ENCODE data around the gene PPP2R2D. TPM values are rescaled to one million over a fixed set of nuclear protein-coding genes. Genes with fewer than 3 reads are reported as not detected.
A peak's percentile ranks its signal among the peaks of the same experiment; 100 is the strongest.

Gene PPP2R2D
- total RNA-seq, 5 donors from 2014 or later (not counting 1 experiment from before 2014, with no cell fraction given) = 37.3 to 45.0 (median 43.0) TPM

DNA sequence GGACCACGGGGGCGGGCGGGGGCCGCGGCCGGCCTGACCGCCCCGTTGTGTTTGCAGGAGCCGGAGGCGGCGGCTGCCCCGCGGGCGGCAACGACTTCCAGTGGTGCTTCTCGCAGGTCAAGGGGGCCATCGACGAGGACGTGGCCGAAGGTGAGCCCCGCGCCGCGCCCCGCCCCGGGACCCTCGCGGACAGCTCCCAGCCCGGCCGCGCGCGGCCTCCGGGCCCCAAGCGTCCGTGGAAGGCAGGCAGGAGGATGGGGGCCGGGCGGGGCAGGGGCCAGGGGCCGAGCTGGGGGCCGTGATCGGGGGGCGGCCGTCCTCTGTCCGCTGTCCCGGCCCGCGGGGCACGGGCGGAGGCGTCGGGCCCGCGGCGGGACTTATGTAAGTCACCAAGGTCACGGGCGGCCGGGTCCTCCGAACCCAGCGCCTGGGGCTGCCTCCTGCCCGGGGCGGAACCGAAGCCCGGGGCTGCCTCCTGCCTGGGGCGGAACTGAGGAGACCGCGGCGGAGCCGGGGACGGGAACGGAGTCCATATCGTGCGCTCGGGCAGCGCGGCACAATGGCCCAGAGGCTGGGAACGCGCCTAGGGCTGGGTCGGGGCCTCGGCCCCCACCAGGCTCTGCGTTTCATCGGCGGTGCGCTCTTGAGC, 497 bp downstream of the PPP2R2D start:
- Histone ChIP-seq H3K36me3 (ENCODE audit: control insufficient read depth in 2 of 2, extremely low read depth in 1 of 2, insufficient read depth in 1 of 2, low read length in 1 of 2) (peaks cover 2 to 8% of the 10 kb centered on the region in 2 donors), H3K27ac (ENCODE audit: low read length) (peak overlapping the region; percentile 76), H3K4me1 (ENCODE audit: control insufficient read depth in 1 of 2, extremely low read depth in 1 of 2, insufficient read depth in 2 of 2, low read length in 2 of 2) (peaks cover 41 to 66% of the 10 kb centered on the region in 2 experiments), H3K27me3 (replicated peaks in 1 of 2; ENCODE audit: control insufficient read depth in 2 of 2, extremely low read depth in 1 of 2, insufficient read depth in 2 of 2, low read length in 1 of 2) (peaks cover 0 to 11% of the 10 kb centered on the region in 2 experiments), H3K9me3 (no peaks in the 10 kb centered on the region), H3K4me3 (ENCODE audit: control insufficient read depth in 1 of 2, extremely low read depth in 1 of 2, low read length in 1 of 2) (peak overlapping the region; percentile 62 to 76)
- H3K4me3 Mint-ChIP-seq = peak overlapping the region; percentile 83 to 88 (median 86)
- CTCF ChIA-PET = interaction anchor here in 1 of 2 donors (1.1 kb wide), 1 partner anchor 16 kb away, joined by 4 read pairs; no protein-coding TSS in a partner anchor
- POLR2A ChIA-PET = interaction anchor here in 1 of 2 donors (0.6 kb wide), 1 partner anchor 766 kb away, joined by 3 read pairs; no protein-coding TSS in a partner anchor
- DNase-seq (peak in 33 of 35 experiments; percentile 10 to 64 (median 36)), ATAC-seq (replicated peaks in 1 of 4) (peak; percentile 2 to 24 (median 12))
- under 1% methylated on average over 78 of the region's 83 CpGs for WGBS (ENCODE audit: insufficient coverage)
- peak overlapping the region; percentile 89 to 92 for H3K27ac Mint-ChIP-seq
- peaks cover 3 to 6% of the 10 kb centered on the region in 2 donors for H3K27me3 Mint-ChIP-seq
- no peaks in the 10 kb centered on the region for H3K9me3 Mint-ChIP-seq
- H3K4me1 Mint-ChIP-seq = peaks cover 63 to 67% (median 66%) of the 10 kb centered on the region in 3 donors
- H3K36me3 Mint-ChIP-seq = peaks cover 7% of the 10 kb centered on the region

DNA sequence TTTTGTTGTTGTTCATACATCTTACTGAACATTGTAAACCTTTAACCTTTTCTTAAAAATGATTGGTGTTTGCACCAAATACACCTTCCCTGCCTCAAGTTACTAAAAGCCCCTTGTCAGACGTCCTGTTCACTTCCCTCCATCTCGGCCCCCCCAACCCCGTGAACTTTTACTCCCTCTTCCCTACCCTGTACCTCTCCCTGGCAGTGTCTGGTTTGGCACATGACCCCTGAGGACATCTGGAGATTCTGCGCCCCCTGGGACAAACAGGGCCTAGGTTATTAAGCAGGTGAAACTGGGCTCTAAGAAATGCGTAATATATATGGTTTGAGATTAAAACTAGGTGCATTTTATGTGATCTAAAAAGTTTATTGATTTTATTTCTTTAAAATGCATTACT, 1.4 kb downstream of the PPP2R2D start:
- DNase-seq = no peak
- H3K36me3 ChIP-seq (ENCODE audit: control insufficient read depth in 2 of 2, extremely low read depth in 1 of 2, insufficient read depth in 1 of 2, low read length in 1 of 2) = peaks cover 2 to 8% of the 10 kb centered on the region in 2 donors
- H3K36me3 Mint-ChIP-seq = peaks cover 9% of the 10 kb centered on the region
- ChIA-PET POLR2A (interaction anchor here in 1 of 2 donors (0.6 kb wide), 2 partner anchors 31 to 765 kb away, joined by 3 to 4 read pairs; no protein-coding TSS in a partner anchor), CTCF (no interaction called here)
- H3K27ac ChIP-seq (ENCODE audit: low read length) = peak overlapping the region; percentile 76
- 21% methylated on average over 3 of the region's 5 CpGs for WGBS (ENCODE audit: insufficient coverage)
- H3K4me1 Mint-ChIP-seq = peaks cover 62 to 65% (median 65%) of the 10 kb centered on the region in 3 donors
- ATAC-seq (replicated peaks in 1 of 4) = no peak
- H3K9me3 Mint-ChIP-seq = no peaks in the 10 kb centered on the region
- peaks cover 0 to 11% of the 10 kb centered on the region in 2 experiments for H3K27me3 ChIP-seq (replicated peaks in 1 of 2; ENCODE audit: control insufficient read depth in 2 of 2, extremely low read depth in 1 of 2, insufficient read depth in 2 of 2, low read length in 1 of 2)
- H3K4me3 ChIP-seq (ENCODE audit: control insufficient read depth in 1 of 2, extremely low read depth in 1 of 2, low read length in 1 of 2) = peak overlapping the region; percentile 62 to 76
- H3K27me3 Mint-ChIP-seq = peaks cover 3 to 6% of the 10 kb centered on the region in 2 donors
- H3K27ac Mint-ChIP-seq = peak overlapping the region; percentile 89 to 92
- H3K4me3 Mint-ChIP-seq = peak overlapping the region; percentile 83 to 88 (median 86)
- H3K4me1 ChIP-seq (ENCODE audit: control insufficient read depth in 1 of 2, extremely low read depth in 1 of 2, insufficient read depth in 2 of 2, low read length in 2 of 2) = peaks cover 47 to 64% of the 10 kb centered on the region in 2 experiments
- H3K9me3 ChIP-seq = no peaks in the 10 kb centered on the region

- H3K27ac ChIP-seq (ENCODE audit: low read length) = no peak overlapping the region
- H3K36me3 Mint-ChIP-seq = peaks cover 9% of the 10 kb centered on the region
- 87% methylated on average over 3 of the region's 9 CpGs for WGBS (ENCODE audit: insufficient coverage)
- no peak for ATAC-seq (replicated peaks in 1 of 4)
- H3K36me3 ChIP-seq (ENCODE audit: control insufficient read depth in 2 of 2, extremely low read depth in 1 of 2, insufficient read depth in 1 of 2, low read length in 1 of 2) = peaks cover 2 to 8% of the 10 kb centered on the region in 2 donors
- POLR2A ChIA-PET = interaction anchor here in 1 of 2 donors (0.9 kb wide), 1 partner anchor 293 kb away, joined by 3 read pairs; no protein-coding TSS in a partner anchor
- CTCF ChIA-PET = no interaction called here
- H3K4me1 ChIP-seq (ENCODE audit: control insufficient read depth in 1 of 2, extremely low read depth in 1 of 2, insufficient read depth in 2 of 2, low read length in 2 of 2) = peaks cover 50 to 64% of the 10 kb centered on the region in 2 experiments
- H3K4me3 Mint-ChIP-seq = peak overlapping the region; percentile 83 to 88 (median 86)
- H3K27me3 Mint-ChIP-seq = peaks cover 3 to 6% of the 10 kb centered on the region in 2 donors
- H3K4me3 ChIP-seq (ENCODE audit: control insufficient read depth in 1 of 2, extremely low read depth in 1 of 2, low read length in 1 of 2) = peak overlapping the region in 1 of 2 donors; percentile 76
- peak overlapping the region; percentile 89 to 92 for H3K27ac Mint-ChIP-seq
- H3K9me3 Mint-ChIP-seq = no peaks in the 10 kb centered on the region
- no peaks in the 10 kb centered on the region for H3K9me3 ChIP-seq
- peaks cover 64 to 68% (median 67%) of the 10 kb centered on the region in 3 donors for H3K4me1 Mint-ChIP-seq
- DNase-seq = no peak
- peaks cover 0 to 11% of the 10 kb centered on the region in 2 experiments for H3K27me3 ChIP-seq (replicated peaks in 1 of 2; ENCODE audit: control insufficient read depth in 2 of 2, extremely low read depth in 1 of 2, insufficient read depth in 2 of 2, low read length in 1 of 2)
Observed at GRCh38 chr10:131902691-131903090, 1.9 kb downstream of the PPP2R2D start.

DNA sequence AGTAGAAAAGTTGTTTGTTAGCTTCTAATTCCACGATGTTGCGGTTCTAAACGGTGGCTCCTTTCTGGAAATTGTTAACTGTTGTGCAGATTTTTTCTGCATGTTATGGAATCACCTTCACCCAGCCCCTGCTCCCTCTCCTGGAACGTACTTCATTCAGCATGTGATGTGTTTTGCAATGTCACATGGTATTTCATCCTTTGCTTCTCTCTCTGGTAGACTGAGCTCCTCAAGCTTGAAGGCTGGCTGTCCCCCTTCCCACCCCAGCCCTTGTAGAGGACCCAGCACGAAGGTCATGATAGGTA, 4.4 kb downstream of the PPP2R2D start:
- CTCF ChIA-PET = no interaction called here
- no peaks in the 10 kb centered on the region for H3K27me3 Mint-ChIP-seq
- H3K36me3 Mint-ChIP-seq = peaks cover 20% of the 10 kb centered on the region
- H3K4me3 Mint-ChIP-seq = peak overlapping the region; percentile 71 to 83 (median 73)
- WGBS (ENCODE audit: insufficient coverage) = no CpG with 5 or more reads among the region's 5 CpGs
- Histone ChIP-seq H3K9me3 (no peaks in the 10 kb centered on the region), H3K27ac (ENCODE audit: low read length) (peak overlapping the region; percentile 63), H3K4me3 (ENCODE audit: control insufficient read depth in 1 of 2, extremely low read depth in 1 of 2, low read length in 1 of 2) (peak overlapping the region; percentile 8 to 57), H3K27me3 (replicated peaks in 1 of 2; ENCODE audit: control insufficient read depth in 2 of 2, extremely low read depth in 1 of 2, insufficient read depth in 2 of 2, low read length in 1 of 2) (no peaks in the 10 kb centered on the region), H3K4me1 (ENCODE audit: control insufficient read depth in 1 of 2, extremely low read depth in 1 of 2, insufficient read depth in 2 of 2, low read length in 2 of 2) (peaks cover 68 to 80% of the 10 kb centered on the region in 2 experiments), H3K36me3 (ENCODE audit: control insufficient read depth in 2 of 2, extremely low read depth in 1 of 2, insufficient read depth in 1 of 2, low read length in 1 of 2) (peaks cover 2 to 14% of the 10 kb centered on the region in 2 donors)
- no peak for DNase-seq
- H3K27ac Mint-ChIP-seq = peak overlapping the region; percentile 93 to 97
- H3K4me1 Mint-ChIP-seq = peaks cover 78% of the 10 kb centered on the region in 3 donors
- no peak for ATAC-seq (replicated peaks in 1 of 4)
- POLR2A ChIA-PET = interaction anchor here in 1 of 2 donors (0.6 kb wide), 1 partner anchor 59 kb away, joined by 6 read pairs; no protein-coding TSS in a partner anchor
- no peaks in the 10 kb centered on the region for H3K9me3 Mint-ChIP-seq

- H3K27me3 Mint-ChIP-seq = no peaks in the 10 kb centered on the region
- Histone ChIP-seq H3K27ac (ENCODE audit: low read length) (peak overlapping the region; percentile 63), H3K36me3 (ENCODE audit: control insufficient read depth in 2 of 2, extremely low read depth in 1 of 2, insufficient read depth in 1 of 2, low read length in 1 of 2) (peaks cover 2 to 14% of the 10 kb centered on the region in 2 donors), H3K9me3 (no peaks in the 10 kb centered on the region), H3K27me3 (replicated peaks in 1 of 2; ENCODE audit: control insufficient read depth in 2 of 2, extremely low read depth in 1 of 2, insufficient read depth in 2 of 2, low read length in 1 of 2) (no peaks in the 10 kb centered on the region), H3K4me3 (ENCODE audit: control insufficient read depth in 1 of 2, extremely low read depth in 1 of 2, low read length in 1 of 2) (peak overlapping the region in 1 of 2 donors; percentile 38), H3K4me1 (ENCODE audit: control insufficient read depth in 1 of 2, extremely low read depth in 1 of 2, insufficient read depth in 2 of 2, low read length in 2 of 2) (peaks cover 68 to 83% of the 10 kb centered on the region in 2 experiments)
- 94% methylated on average over 11 of the region's 17 CpGs for WGBS (ENCODE audit: insufficient coverage)
- peak overlapping the region in 2 of 3 donors; percentile 71 to 83 for H3K4me3 Mint-ChIP-seq
- peaks cover 20% of the 10 kb centered on the region for H3K36me3 Mint-ChIP-seq
- POLR2A ChIA-PET = no interaction called here
- DNase-seq (no peak), ATAC-seq (replicated peaks in 1 of 4) (no peak)
- peak overlapping the region; percentile 93 to 97 for H3K27ac Mint-ChIP-seq
- H3K9me3 Mint-ChIP-seq = no peaks in the 10 kb centered on the region
- H3K4me1 Mint-ChIP-seq = peaks cover 77 to 82% (median 82%) of the 10 kb centered on the region in 3 donors
- CTCF ChIA-PET = no interaction called here
Observed at GRCh38 chr10:131905603-131906268, 4.9 kb downstream of the PPP2R2D start.

- H3K4me1 ChIP-seq (ENCODE audit: control insufficient read depth in 1 of 2, extremely low read depth in 1 of 2, insufficient read depth in 2 of 2, low read length in 2 of 2) = peaks cover 68 to 87% of the 10 kb centered on the region in 2 experiments
- WGBS (ENCODE audit: insufficient coverage) = 100% methylated on average over 1 of the region's 1 CpG
- Mint-ChIP-seq H3K36me3 (peaks cover 20% of the 10 kb centered on the region), H3K27ac (peak overlapping the region; percentile 93 to 97), H3K4me1 (peaks cover 81 to 88% (median 88%) of the 10 kb centered on the region in 3 donors), H3K27me3 (no peaks in the 10 kb centered on the region), H3K9me3 (no peaks in the 10 kb centered on the region), H3K4me3 (peak overlapping the region; percentile 19 to 83 (median 26))
- DNase-seq = no peak
- H3K27me3 ChIP-seq (replicated peaks in 1 of 2; ENCODE audit: control insufficient read depth in 2 of 2, extremely low read depth in 1 of 2, insufficient read depth in 2 of 2, low read length in 1 of 2) = no peaks in the 10 kb centered on the region
- H3K4me3 ChIP-seq (ENCODE audit: control insufficient read depth in 1 of 2, extremely low read depth in 1 of 2, low read length in 1 of 2) = no peak overlapping the region
- H3K9me3 ChIP-seq = no peaks in the 10 kb centered on the region
- no peak for ATAC-seq (replicated peaks in 1 of 4)
- CTCF ChIA-PET = interaction anchor here in 1 of 2 donors (0.8 kb wide), 1 partner anchor 116 kb away, joined by 4 read pairs; no protein-coding TSS in a partner anchor
- H3K27ac ChIP-seq (ENCODE audit: low read length) = no peak overlapping the region
- peaks cover 2 to 14% of the 10 kb centered on the region in 2 donors for H3K36me3 ChIP-seq (ENCODE audit: control insufficient read depth in 2 of 2, extremely low read depth in 1 of 2, insufficient read depth in 1 of 2, low read length in 1 of 2)
- POLR2A ChIA-PET = no interaction called here
Observed at GRCh38 chr10:131906269-131906639, 5.4 kb downstream of the PPP2R2D start.

Data from T-cell (primary cell).